ENCODE results near the gene LMCD1. TPM values are rescaled to one million over a fixed set of nuclear protein-coding genes. Genes with fewer than 3 reads are reported as not detected.

Gene LMCD1
- total RNA-seq, 2 experiments from 2014 or later: 2.3 to 10.0 TPM

- CTCF ChIA-PET: no interaction called here
- H3K4me1 Mint-ChIP-seq: no peaks in the 10 kb centered on the region
- no peaks in the 10 kb centered on the region for H3K36me3 Mint-ChIP-seq
- no peak overlapping the region for H3K4me3 Mint-ChIP-seq
- H3K27me3 Mint-ChIP-seq: no peaks in the 10 kb centered on the region
- H3K9me3 Mint-ChIP-seq (ENCODE audit: low read depth): no peaks in the 10 kb centered on the region
- ATAC-seq: no peak
- no peak overlapping the region for H3K27ac Mint-ChIP-seq
- no peak for DNase-seq
These were observed 13.2 kb upstream of the LMCD1 start for GRCh38 chr3:8488411-8488810.

- DNase-seq (no peak), ATAC-seq (no peak)
- no peak overlapping the region for H3K27ac Mint-ChIP-seq
- no peak overlapping the region for H3K4me3 Mint-ChIP-seq
- no peaks in the 10 kb centered on the region for H3K27me3 Mint-ChIP-seq
- H3K36me3 Mint-ChIP-seq: no peaks in the 10 kb centered on the region
- no peaks in the 10 kb centered on the region for H3K4me1 Mint-ChIP-seq
- H3K9me3 Mint-ChIP-seq (ENCODE audit: low read depth): no peaks in the 10 kb centered on the region
- CTCF ChIA-PET: no interaction called here
These were observed 12.7 kb upstream of the LMCD1 start for GRCh38 chr3:8488877-8489276.

- CTCF ChIA-PET: no interaction called here
- Mint-ChIP-seq H3K9me3 (ENCODE audit: low read depth) (no peaks in the 10 kb centered on the region), H3K36me3 (no peaks in the 10 kb centered on the region), H3K4me3 (no peak overlapping the region), H3K27ac (no peak overlapping the region), H3K4me1 (no peaks in the 10 kb centered on the region), H3K27me3 (no peaks in the 10 kb centered on the region)
- ATAC-seq (no peak), DNase-seq (no peak)
These were observed 12.3 kb upstream of the LMCD1 start for GRCh38 chr3:8489278-8489792.

GRCh38 chr3:8490079-8490552 lies 11.5 kb upstream of the LMCD1 start:
- ATAC-seq: no peak
- CTCF ChIA-PET: no interaction called here
- no peaks in the 10 kb centered on the region for H3K4me1 Mint-ChIP-seq
- no peak overlapping the region for H3K4me3 Mint-ChIP-seq
- no peaks in the 10 kb centered on the region for H3K9me3 Mint-ChIP-seq (ENCODE audit: low read depth)
- no peaks in the 10 kb centered on the region for H3K36me3 Mint-ChIP-seq
- H3K27me3 Mint-ChIP-seq: no peaks in the 10 kb centered on the region
- no peak overlapping the region for H3K27ac Mint-ChIP-seq
- no peak for DNase-seq

GRCh38 chr3:8491271-8492144 lies 10.1 kb upstream of the LMCD1 start:
- H3K36me3 Mint-ChIP-seq: no peaks in the 10 kb centered on the region
- no peak overlapping the region for H3K27ac Mint-ChIP-seq
- no peak for ATAC-seq
- H3K9me3 Mint-ChIP-seq (ENCODE audit: low read depth): no peaks in the 10 kb centered on the region
- no peak overlapping the region for H3K4me3 Mint-ChIP-seq
- no peak for DNase-seq
- no peaks in the 10 kb centered on the region for H3K27me3 Mint-ChIP-seq
- H3K4me1 Mint-ChIP-seq: no peaks in the 10 kb centered on the region
- CTCF ChIA-PET: no interaction called here

- H3K36me3 Mint-ChIP-seq: no peaks in the 10 kb centered on the region
- H3K9me3 Mint-ChIP-seq (ENCODE audit: low read depth): no peaks in the 10 kb centered on the region
- H3K4me3 Mint-ChIP-seq: no peak overlapping the region
- ATAC-seq: no peak
- H3K27me3 Mint-ChIP-seq: no peaks in the 10 kb centered on the region
- H3K27ac Mint-ChIP-seq: no peak overlapping the region
- CTCF ChIA-PET: interaction anchor here (1.6 kb wide), 1 partner anchor 8 kb away, joined by 4 read pairs; the partner anchor contains the start of gene LMCD1
- DNase-seq: no peak
- no peaks in the 10 kb centered on the region for H3K4me1 Mint-ChIP-seq
These were observed 8.7 kb upstream of the LMCD1 start for GRCh38 chr3:8492744-8493511.

GRCh38 chr3:8493744-8494143 lies 7.9 kb upstream of the LMCD1 start:
- Mint-ChIP-seq H3K9me3 (ENCODE audit: low read depth) (no peaks in the 10 kb centered on the region), H3K27me3 (peaks cover 3% of the 10 kb centered on the region), H3K4me1 (no peaks in the 10 kb centered on the region), H3K27ac (no peak overlapping the region), H3K4me3 (no peak overlapping the region), H3K36me3 (no peaks in the 10 kb centered on the region)
- DNase-seq: no peak
- CTCF ChIA-PET: interaction anchor here (1.6 kb wide), 1 partner anchor 8 kb away, joined by 4 read pairs; the partner anchor contains the start of gene LMCD1
- ATAC-seq: no peak

GRCh38 chr3:8494327-8494726 lies 7.3 kb upstream of the LMCD1 start:
- H3K4me1 Mint-ChIP-seq: no peaks in the 10 kb centered on the region
- no peak overlapping the region for H3K4me3 Mint-ChIP-seq
- H3K27me3 Mint-ChIP-seq: peaks cover 4% of the 10 kb centered on the region
- no peak overlapping the region for H3K27ac Mint-ChIP-seq
- H3K9me3 Mint-ChIP-seq (ENCODE audit: low read depth): no peaks in the 10 kb centered on the region
- ATAC-seq (no peak), DNase-seq (no peak)
- CTCF ChIA-PET: no interaction called here
- no peaks in the 10 kb centered on the region for H3K36me3 Mint-ChIP-seq

GRCh38 chr3:8497582-8497981 lies 4.0 kb upstream of the LMCD1 start:
- DNase-seq: no peak
- Mint-ChIP-seq H3K9me3 (ENCODE audit: low read depth) (no peaks in the 10 kb centered on the region), H3K4me1 (peaks cover 5% of the 10 kb centered on the region), H3K4me3 (no peak overlapping the region), H3K27ac (no peak overlapping the region), H3K27me3 (peaks cover 21% of the 10 kb centered on the region), H3K36me3 (no peaks in the 10 kb centered on the region)
- ATAC-seq: no peak
- CTCF ChIA-PET: no interaction called here

- no peaks in the 10 kb centered on the region for H3K36me3 Mint-ChIP-seq
- no peak overlapping the region for H3K4me3 Mint-ChIP-seq
- H3K4me1 Mint-ChIP-seq: peaks cover 5% of the 10 kb centered on the region
- CTCF ChIA-PET: interaction anchor here (0.7 kb wide), 1 partner anchor 38 kb away, joined by 3 read pairs; no protein-coding TSS in a partner anchor
- H3K27ac Mint-ChIP-seq: no peak overlapping the region
- H3K27me3 Mint-ChIP-seq: peaks cover 21% of the 10 kb centered on the region
- ATAC-seq (no peak), DNase-seq (no peak)
- H3K9me3 Mint-ChIP-seq (ENCODE audit: low read depth): no peaks in the 10 kb centered on the region
These were observed 2.4 kb upstream of the LMCD1 start for GRCh38 chr3:8499181-8499611.

- Mint-ChIP-seq H3K27ac (no peak overlapping the region), H3K36me3 (no peaks in the 10 kb centered on the region), H3K9me3 (ENCODE audit: low read depth) (no peaks in the 10 kb centered on the region), H3K27me3 (peaks cover 21% of the 10 kb centered on the region), H3K4me1 (peaks cover 5% of the 10 kb centered on the region), H3K4me3 (no peak overlapping the region)
- ATAC-seq: no peak
- CTCF ChIA-PET: interaction anchor here (1.4 kb wide), 1 partner anchor 7 kb away, joined by 4 read pairs; no protein-coding TSS in a partner anchor
- no peak for DNase-seq
These were observed 1.2 kb upstream of the LMCD1 start for GRCh38 chr3:8500319-8500988.

GRCh38 chr3:8500989-8501370 lies 643 bp upstream of the LMCD1 start:
- ATAC-seq: no peak

GRCh38 chr3:8503461-8503860 lies 1.8 kb downstream of the LMCD1 start:
- Mint-ChIP-seq H3K9me3 (ENCODE audit: low read depth) (no peaks in the 10 kb centered on the region), H3K27ac (no peak overlapping the region), H3K27me3 (peaks cover 20% of the 10 kb centered on the region), H3K36me3 (no peaks in the 10 kb centered on the region), H3K4me1 (peaks cover 5% of the 10 kb centered on the region), H3K4me3 (no peak overlapping the region)
- ATAC-seq (no peak), DNase-seq (no peak)
- CTCF ChIA-PET: no interaction called here

More at GRCh38 chr3:8500989-8501370, 643 bp upstream of the LMCD1 start:
- peaks cover 21% of the 10 kb centered on the region for H3K27me3 Mint-ChIP-seq
- peak overlapping the region; percentile 67 for H3K4me3 Mint-ChIP-seq
- CTCF ChIA-PET: interaction anchor here (0.8 to 1.4 kb wide), 2 partner anchors 8 to 20 kb away, joined by 3 to 4 read pairs; no protein-coding TSS in a partner anchor
- H3K4me1 Mint-ChIP-seq: peaks cover 5% of the 10 kb centered on the region
- H3K27ac Mint-ChIP-seq: no peak overlapping the region
- DNase-seq: no peak
- H3K9me3 Mint-ChIP-seq (ENCODE audit: low read depth): no peaks in the 10 kb centered on the region
- no peaks in the 10 kb centered on the region for H3K36me3 Mint-ChIP-seq

All from activated CD8-positive, alpha-beta memory T cell treated with anti-CD3 and anti-CD28 coated beads, Interleukin-2, amount 10 ng/mL, durations not matched to agents 7 days and 5 days (primary cell).